HG02981 (cell line): ENCODE results near the gene ZSCAN2.

Experiments
- ATAC-seq: cut with Tn5 transposase; IDR thresholded peaks from one replicate; pipeline ENCODE4 v1.9.1; 2021; ENCODE audit warnings: mild to moderate bottlenecking, moderate library complexity; ENCODE audit not compliant: unreplicated experiment

The ZSCAN2 gene

DNA sequence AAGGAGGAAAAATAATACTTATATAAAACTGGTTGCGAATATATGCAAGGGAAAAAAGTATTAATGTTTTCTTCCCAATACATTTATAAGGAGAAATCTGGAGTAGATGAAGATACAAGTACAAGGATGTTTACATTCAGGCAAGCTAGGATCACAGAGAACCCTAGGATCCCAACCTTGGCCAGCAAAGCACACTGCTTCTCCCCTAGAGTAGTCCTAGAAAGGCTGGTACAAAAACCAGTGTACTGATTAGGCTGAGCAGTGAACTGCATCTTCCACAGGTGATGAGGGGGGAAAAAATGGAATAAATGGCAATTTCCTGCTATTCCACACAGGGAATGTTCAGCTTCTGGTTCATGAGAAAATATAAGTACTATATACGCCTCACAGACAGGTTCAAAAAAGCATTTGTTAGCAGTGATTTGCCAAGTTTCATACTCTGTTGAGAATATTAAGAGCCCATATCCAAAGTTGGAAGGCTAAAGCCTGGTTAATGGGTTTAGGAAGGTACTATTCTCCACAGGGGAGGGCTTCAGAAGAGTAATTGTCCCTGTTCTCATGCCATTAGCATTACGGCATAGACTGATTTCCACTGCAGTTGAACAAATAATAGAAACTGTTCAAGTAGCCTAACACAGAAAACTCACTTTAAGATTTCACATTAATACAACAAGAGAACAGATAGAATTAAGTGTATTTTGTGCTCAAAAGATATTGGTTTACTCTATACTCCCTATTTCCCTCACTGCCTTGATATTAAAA lies 67.6 kb downstream of the ZSCAN2 start:
- no peak for ATAC-seq

DNA sequence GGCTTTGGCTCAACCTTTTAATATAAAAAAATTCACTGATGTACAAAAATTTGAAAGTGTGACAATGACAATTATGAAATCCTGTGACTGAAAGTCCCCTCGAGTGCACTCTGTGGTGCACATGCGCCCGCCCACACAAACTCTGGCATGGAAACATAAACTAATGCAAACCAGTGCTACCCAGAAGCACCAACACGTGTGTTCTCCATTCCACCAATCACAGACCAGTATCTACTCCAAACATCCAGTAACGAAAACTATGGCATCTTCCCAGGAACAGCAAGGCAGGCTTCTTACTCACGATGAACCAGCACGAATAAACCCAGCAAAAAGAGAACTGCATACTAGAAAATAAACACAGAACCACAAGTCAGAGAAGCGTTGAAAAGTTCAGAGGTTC lies 68.9 kb downstream of the ZSCAN2 start:
- ATAC-seq: no peak

DNA sequence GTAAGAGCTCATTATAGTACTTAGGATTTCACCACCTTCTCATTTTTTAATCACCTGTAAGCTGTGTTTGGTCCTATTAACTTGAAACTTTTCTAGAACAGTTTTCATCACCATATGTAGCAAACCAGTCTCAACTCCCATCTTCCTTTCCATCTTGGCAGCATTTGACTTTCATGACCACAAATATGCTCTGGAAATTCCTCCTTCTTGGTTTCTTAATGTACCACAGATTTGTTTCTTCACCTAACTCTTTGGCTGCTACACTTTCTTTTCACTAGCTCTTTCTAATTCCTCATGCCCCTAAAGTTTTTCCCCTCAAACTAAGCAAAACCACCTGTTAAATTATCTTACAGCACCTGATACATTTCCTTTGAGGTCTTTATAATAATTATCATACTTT lies 70.4 kb downstream of the ZSCAN2 start:
- no peak for ATAC-seq
